Gastroesophageal sphincter (tissue), 4 donors: ENCODE measurements around the gene AKR1D1. TPM values are rescaled to one million over a fixed set of nuclear protein-coding genes. Genes with fewer than 3 reads are reported as not detected.
"Not testable (repeated sequence)": the region's sequence is repeated elsewhere in the genome, so short reads cannot be mapped to it uniquely, and the experiment has no call there.

Source experiments
- ATAC-seq: fragments of 150-250 bp; one replicate; pipeline ENCODE4 v1.9.1; 2016; ENCODE audit warnings: mild to moderate bottlenecking, moderate library complexity
- H3K27ac ChIP-seq, 4 donors: fragments of 200-600 bp; sonication (generic) in 3 of 4; 1 replicate in 3 of 4; 2 replicates in 1 of 4; pipeline ENCODE4 v1.5.1; 2016 to 2019
- H3K27me3 ChIP-seq: fragments of 200-600 bp; sonication (generic); one replicate; pipeline ENCODE4 v1.5.1; 2019
- H3K36me3 ChIP-seq, 2 donors: fragments of 200-600 bp; sonication (generic); one replicate each; pipeline ENCODE4 v1.5.1; 2019; ENCODE audit warnings: control low read depth in 1 of 2
- H3K4me1 ChIP-seq, 3 donors: fragments of 200-600 bp; sonication (generic); 1 replicate in 2 of 3; 2 replicates in 1 of 3; pipeline ENCODE4 v1.5.1; 2016 to 2019; ENCODE audit warnings: control low read depth in 2 of 3
- H3K4me3 ChIP-seq, 2 donors: fragments of 200-600 bp; sonication (generic); one replicate each; pipeline ENCODE4 v1.5.1; 2019; ENCODE audit warnings: mild to moderate bottlenecking in 1 of 2, moderate library complexity in 1 of 2
- H3K9me3 ChIP-seq, 3 donors: fragments of 200-600 bp; sonication (generic); one replicate each; pipeline ENCODE4 v1.5.1; 2017 to 2019; ENCODE audit warnings: control low read depth in 2 of 3
- EP300 ChIP-seq: sonication (generic); formaldehyde crosslinking; IDR thresholded peaks from one replicate; pipeline ENCODE4 v1.6.1; 2017; ENCODE audit warnings: antibody characterized with exemption, mild to moderate bottlenecking
- POLR2A ChIP-seq, 2 donors: fragments of 450-650 bp; IDR thresholded peaks; one replicate each; pipeline ENCODE4 v1.6.1; 2017; ENCODE audit warnings: antibody characterized with exemption in 2 of 2, mild to moderate bottlenecking in 2 of 2, moderate library complexity in 1 of 2
- POLR2AphosphoS5 ChIP-seq: sonication (generic); formaldehyde crosslinking; IDR thresholded peaks from one replicate; pipeline ENCODE4 v1.6.1; 2017; ENCODE audit warnings: antibody characterized with exemption
- WGBS, 2 donors: methylation state at CpG; one replicate each; pipeline ENCODE4 v1.1.5; 2018; ENCODE audit warnings: low coverage in 1 of 2; 5-methylcytosine and 5-hydroxymethylcytosine counted together
- total RNA-seq, 4 donors: library from RNA; depleted of rRNA; stranded (reverse); fragments of >200 nt; gene quantifications; one replicate each; pipeline ENCODE4 v1.1.0, GENCODE V29; 2016
- TF ChIP-seq, protein P1 (sequence below), 4 experiments: fragments of 200-600 bp in 2 of 4; fragments of 450-650 bp in 2 of 4; sonication (generic) in 1 of 4; IDR thresholded peaks; one replicate each; pipeline ENCODE4 v1.5.1; 2017 to 2019; ENCODE audit warnings: antibody characterized with exemption in 4 of 4, mild to moderate bottlenecking in 2 of 4, moderate library complexity in 2 of 4

The AKR1D1 gene
- total RNA-seq, 4 donors from 2014 or later: not detected

DNA sequence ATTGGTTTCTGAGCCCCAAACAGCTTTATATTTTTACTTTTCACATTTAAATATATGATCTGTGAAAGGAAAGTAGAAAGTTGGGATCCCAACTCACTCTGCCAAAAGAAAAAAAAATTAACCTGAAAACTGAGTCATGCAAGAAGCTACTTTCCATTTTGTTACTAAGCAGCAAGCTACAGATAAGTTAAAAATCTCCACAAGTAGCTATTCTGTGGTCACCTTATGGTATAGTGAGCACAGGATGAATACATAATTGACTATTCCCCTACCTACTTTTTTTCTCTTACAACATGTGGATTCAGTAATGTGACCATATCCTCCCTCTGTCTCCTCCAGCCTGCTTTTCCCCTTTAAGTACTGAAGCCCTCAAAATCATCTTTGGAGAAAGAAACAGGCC lies 44.1 kb upstream of the AKR1D1 start:
- Histone ChIP-seq H3K27me3 (no peaks in the 10 kb centered on the region), H3K4me1 (no peaks in the 10 kb centered on the region), H3K9me3 (no peaks in the 10 kb centered on the region), H3K4me3 (no peak overlapping the region), H3K36me3 (no peaks in the 10 kb centered on the region), H3K27ac (no peak overlapping the region)
- ATAC-seq: no peak
- no peak for TF ChIP-seq EP300
- TF ChIP-seq POLR2A (IDR thresholded peaks at IDR 0.05): no peak
- TF ChIP-seq, protein P1, sequence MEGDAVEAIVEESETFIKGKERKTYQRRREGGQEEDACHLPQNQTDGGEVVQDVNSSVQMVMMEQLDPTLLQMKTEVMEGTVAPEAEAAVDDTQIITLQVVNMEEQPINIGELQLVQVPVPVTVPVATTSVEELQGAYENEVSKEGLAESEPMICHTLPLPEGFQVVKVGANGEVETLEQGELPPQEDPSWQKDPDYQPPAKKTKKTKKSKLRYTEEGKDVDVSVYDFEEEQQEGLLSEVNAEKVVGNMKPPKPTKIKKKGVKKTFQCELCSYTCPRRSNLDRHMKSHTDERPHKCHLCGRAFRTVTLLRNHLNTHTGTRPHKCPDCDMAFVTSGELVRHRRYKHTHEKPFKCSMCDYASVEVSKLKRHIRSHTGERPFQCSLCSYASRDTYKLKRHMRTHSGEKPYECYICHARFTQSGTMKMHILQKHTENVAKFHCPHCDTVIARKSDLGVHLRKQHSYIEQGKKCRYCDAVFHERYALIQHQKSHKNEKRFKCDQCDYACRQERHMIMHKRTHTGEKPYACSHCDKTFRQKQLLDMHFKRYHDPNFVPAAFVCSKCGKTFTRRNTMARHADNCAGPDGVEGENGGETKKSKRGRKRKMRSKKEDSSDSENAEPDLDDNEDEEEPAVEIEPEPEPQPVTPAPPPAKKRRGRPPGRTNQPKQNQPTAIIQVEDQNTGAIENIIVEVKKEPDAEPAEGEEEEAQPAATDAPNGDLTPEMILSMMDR (IDR thresholded peaks at IDR 0.05): no peak
- TF ChIP-seq POLR2AphosphoS5: no peak

DNA sequence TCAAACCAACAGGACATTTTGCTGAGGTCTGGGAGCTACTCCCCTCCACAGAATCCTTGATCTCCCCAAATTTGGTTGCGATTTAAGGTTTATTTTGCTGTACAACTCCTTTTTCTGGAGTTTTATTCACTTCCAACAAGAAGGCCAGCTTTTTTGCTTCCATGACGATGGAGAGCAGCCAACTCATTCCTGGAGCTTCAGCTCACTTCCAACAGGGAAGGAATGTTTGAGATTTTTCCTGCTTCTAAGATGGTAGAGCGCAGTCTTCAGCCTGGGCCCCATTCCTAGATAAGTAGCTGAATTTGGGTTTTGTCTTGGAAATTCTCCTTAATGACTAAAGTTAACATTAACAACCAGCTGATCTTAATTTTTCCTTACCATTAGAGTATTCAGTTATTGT lies 43.5 kb upstream of the AKR1D1 start:
- 72 to 81% methylated on average over 3 of the region's 3 CpGs for WGBS, 2 donors
- Histone ChIP-seq H3K27me3 (no peaks in the 10 kb centered on the region), H3K4me1 (no peaks in the 10 kb centered on the region), H3K27ac (no peak overlapping the region), H3K9me3 (no peaks in the 10 kb centered on the region), H3K4me3 (no peak overlapping the region), H3K36me3 (no peaks in the 10 kb centered on the region)
- no peak for ATAC-seq
- TF ChIP-seq, protein P1 (IDR thresholded peaks at IDR 0.05): no peak

DNA sequence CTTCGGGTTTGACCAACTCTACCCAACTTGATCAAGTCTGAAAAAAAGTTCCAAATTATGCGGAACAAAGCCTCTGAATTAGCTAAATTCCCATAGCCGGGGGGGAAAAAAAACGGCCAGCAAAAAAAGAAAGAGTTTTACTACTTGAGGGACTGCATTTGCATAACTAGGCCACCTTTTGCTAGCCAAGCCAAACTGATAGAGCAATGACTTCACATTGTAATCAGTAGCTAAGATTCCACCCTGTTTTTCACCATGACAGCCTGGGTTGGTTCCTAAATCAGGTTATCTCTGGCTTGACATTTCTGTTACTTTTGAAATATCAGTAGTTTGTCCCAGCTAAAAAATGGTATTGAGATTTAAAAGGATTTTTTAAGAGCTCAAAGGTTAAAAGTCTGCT lies 43.0 kb upstream of the AKR1D1 start:
- Histone ChIP-seq H3K4me3 (no peak overlapping the region), H3K4me1 (no peaks in the 10 kb centered on the region), H3K27ac (no peak overlapping the region), H3K36me3 (no peaks in the 10 kb centered on the region), H3K27me3 (no peaks in the 10 kb centered on the region), H3K9me3 (no peaks in the 10 kb centered on the region)
- ATAC-seq: no peak
- WGBS, 2 donors: 92 to 93% methylated on average over 2 to 4 of the region's 4 CpGs
- TF ChIP-seq POLR2AphosphoS5 (no peak), EP300 (no peak), POLR2A (IDR thresholded peaks at IDR 0.05) (no peak)
- TF ChIP-seq, protein P1 (IDR thresholded peaks at IDR 0.05): no peak

DNA sequence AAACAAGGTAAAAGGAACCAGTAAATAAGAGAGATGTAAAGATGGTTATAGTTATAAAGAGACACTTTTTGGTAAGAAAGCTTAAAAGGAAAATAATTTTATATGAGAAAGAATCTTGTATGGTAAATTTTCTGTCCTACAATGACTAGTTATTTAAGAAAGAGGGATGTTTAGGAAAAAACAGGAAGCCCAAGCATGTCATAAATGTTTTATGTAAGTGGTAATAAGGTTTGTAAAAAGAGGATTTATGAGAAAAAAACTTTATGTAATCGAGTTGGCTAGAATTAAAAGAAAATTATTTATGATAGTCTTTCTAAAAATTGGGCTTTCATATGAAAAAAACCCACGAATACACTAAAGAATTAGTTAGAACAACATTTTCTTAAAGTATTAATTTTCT lies 40.1 kb upstream of the AKR1D1 start:
- ATAC-seq: no peak
- WGBS, 2 donors: 65 to 71% methylated on average over 2 of the region's 2 CpGs
- TF ChIP-seq EP300 (no peak), POLR2AphosphoS5 (no peak), POLR2A (IDR thresholded peaks at IDR 0.05) (no peak)
- TF ChIP-seq, protein P1 (IDR thresholded peaks at IDR 0.05): no peak

DNA sequence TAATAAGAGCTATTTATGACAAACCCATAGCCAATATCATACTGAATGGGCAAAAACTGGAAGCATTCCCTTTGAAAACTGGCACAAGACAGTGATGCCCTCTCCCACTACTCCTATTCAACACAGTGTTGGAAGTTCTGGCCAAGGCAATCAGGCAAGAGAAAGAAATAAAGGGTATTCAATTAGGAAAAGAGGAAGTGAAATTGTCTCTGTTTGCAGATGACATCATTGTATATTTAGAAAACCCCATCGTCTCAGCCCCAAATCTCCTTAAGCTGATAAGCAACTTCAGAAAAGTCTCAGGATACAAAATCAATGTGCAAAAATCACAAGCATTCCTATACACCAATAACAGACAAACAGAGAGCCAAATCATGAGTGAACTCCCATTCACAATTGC lies 36.2 kb upstream of the AKR1D1 start:
- ATAC-seq, H3K4me3 ChIP-seq, H3K9me3 ChIP-seq, H3K4me1 ChIP-seq, H3K27me3 ChIP-seq, H3K27ac ChIP-seq, H3K36me3 ChIP-seq: not testable (repeated sequence)
- WGBS, 2 donors: 57% methylated on average over 1 of the region's 1 CpG; no CpG with 5 or more reads in 1 of the 2 donors

More for the DNA sequence above, 40.1 kb upstream of the AKR1D1 start:
- Histone ChIP-seq H3K27me3 (no peaks in the 10 kb centered on the region), H3K9me3 (no peaks in the 10 kb centered on the region), H3K27ac (no peak overlapping the region), H3K4me3 (no peak overlapping the region), H3K36me3 (no peaks in the 10 kb centered on the region), H3K4me1 (no peaks in the 10 kb centered on the region)

- Histone ChIP-seq H3K27ac (no peak overlapping the region), H3K9me3 (no peaks in the 10 kb centered on the region), H3K4me1 (no peaks in the 10 kb centered on the region), H3K4me3 (no peak overlapping the region), H3K36me3 (no peaks in the 10 kb centered on the region), H3K27me3 (peaks cover 6% of the 10 kb centered on the region)
- WGBS, 2 donors: 91 to 94% methylated on average over 2 of the region's 2 CpGs
- ATAC-seq: no peak
- TF ChIP-seq EP300 (no peak), POLR2A (IDR thresholded peaks at IDR 0.05) (no peak)
These were observed 31.4 kb upstream of the AKR1D1 start for GRCh38 chr7:138044897-138045296.
